PC-3 (cell line): Measurements from ENCODE around the gene VPS35. TPM values are rescaled to one million over a fixed set of nuclear protein-coding genes. Genes with fewer than 3 reads are reported as not detected.
"Not testable (repeated sequence)": the region's sequence is repeated elsewhere in the genome, so short reads cannot be mapped to it uniquely, and the experiment has no call there.

Experiments
- ATAC-seq: fragments of 200-7000 bp; cut with Tn5 transposase; 2 replicates; pipeline ENCODE4 v1.9.1; 2020; ENCODE audit warnings: mild to moderate bottlenecking, moderate library complexity
- BruUV-seq: library from RNA; stranded (reverse); fragments of 400-500 nt; replicated peaks from 2 replicates; lab custom pipeline; 2021; lab: Mats Ljungman, UMichigan
- CTCF ChIA-PET: fragments of 300-600 bp; sonication (Branson Sonifier 250); formaldehyde crosslinking; loops from one replicate; lab custom pipeline; 2022; ENCODE audit warnings: antibody characterized with exemption; lab: Charles Lee
- POLR2A ChIA-PET: fragments of 300-600 bp; sonication (Branson Sonifier 250); formaldehyde crosslinking; loops from one replicate; lab custom pipeline; 2022; ENCODE audit warnings: antibody characterized with exemption; ENCODE audit not compliant: unreplicated experiment; lab: Charles Lee
- DNase-seq: peaks from one replicate; pipeline ENCODE4 v3.0.0-alpha.2; 2015
- H2AFZ ChIP-seq: fragments of 300-600 bp; sonication (generic); 2 replicates; pipeline ENCODE4 v1.6.0; 2016; ENCODE audit warnings: antibody characterized with exemption, low read length
- H3F3A ChIP-seq: fragments of 300-600 bp; sonication (generic); one replicate; pipeline ENCODE4 v1.6.0; 2017; ENCODE audit warnings: antibody characterized with exemption, low read length, control low read depth, mild to moderate bottlenecking; ENCODE audit not compliant: unreplicated experiment
- H3K27ac ChIP-seq: fragments of 300-600 bp; sonication (generic); 2 replicates; pipeline ENCODE4 v1.5.1; 2016; ENCODE audit warnings: mild to moderate bottlenecking, low read length
- H3K27me3 ChIP-seq: fragments of 300-600 bp; sonication (generic); 2 replicates; pipeline ENCODE4 v1.6.1; 2016; ENCODE audit warnings: low read length, mixed read lengths
- H3K36me3 ChIP-seq: fragments of 300-600 bp; sonication (generic); 2 replicates; pipeline ENCODE4 v1.6.1; 2016; ENCODE audit warnings: low read depth, mixed run types, low read length, mixed read lengths
- H3K4me1 ChIP-seq: fragments of 300-600 bp; sonication (generic); 2 replicates; pipeline ENCODE4 v1.5.1; 2016; ENCODE audit warnings: low read length; ENCODE audit not compliant: insufficient read depth
- H3K4me2 ChIP-seq: fragments of 300-600 bp; sonication (generic); 2 replicates; pipeline ENCODE4 v1.6.0; 2016; ENCODE audit warnings: low read length
- H3K4me3 ChIP-seq: fragments of 300-600 bp; sonication (generic); 2 replicates; pipeline ENCODE4 v1.5.1; 2016; ENCODE audit warnings: mild to moderate bottlenecking, low read length, mixed read lengths
- H3K79me2 ChIP-seq: fragments of 300-600 bp; sonication (generic); 2 replicates; pipeline ENCODE4 v1.6.1; 2017; ENCODE audit warnings: low read length, mixed read lengths
- H3K9ac ChIP-seq: fragments of 300-600 bp; sonication (generic); 2 replicates; pipeline ENCODE4 v1.6.0; 2016; ENCODE audit warnings: mild to moderate bottlenecking, low read length
- H3K9me2 ChIP-seq: fragments of 300-600 bp; sonication (generic); replicated peaks from 2 replicates; pipeline ENCODE4 v1.6.1; 2016; ENCODE audit warnings: mixed run types, low read length, mixed read lengths
- H3K9me3 ChIP-seq: fragments of 300-600 bp; sonication (generic); 2 replicates; pipeline ENCODE4 v1.6.1; 2016; ENCODE audit warnings: low read length, mixed read lengths
- H4K20me1 ChIP-seq: fragments of 300-600 bp; sonication (generic); 2 replicates; pipeline ENCODE4 v1.6.1; 2016; ENCODE audit warnings: low read length, mixed read lengths
- CTCF ChIP-seq: fragments of 300-600 bp; sonication (generic); conservative IDR thresholded peaks from 2 replicates; pipeline ENCODE4 v1.5.1; 2017; ENCODE audit warnings: antibody characterized with exemption, low read depth, mild to moderate bottlenecking, low read length
- EZH2 ChIP-seq: fragments of 300-600 bp; sonication (generic); IDR thresholded peaks from one replicate; pipeline ENCODE4 v1.6.1; 2017; ENCODE audit warnings: antibody characterized with exemption, mild to moderate bottlenecking, low read length; ENCODE audit not compliant: unreplicated experiment
- EZH2phosphoT487 ChIP-seq: fragments of 300-600 bp; sonication (generic); IDR thresholded peaks from 2 replicates; pipeline ENCODE4 v1.6.1; 2018; ENCODE audit warnings: mild to moderate bottlenecking, antibody characterized with exemption, low read length, borderline replicate concordance
- intact Hi-C: fragments of 100-400 bp; cut with micrococcal nuclease; formaldehyde crosslinking; loops from 2 replicates; pipeline ENCODE4 v1.9.0; 2023
- total RNA-seq: library from RNA; depleted of rRNA; stranded (reverse); fragments of >200 nt; gene quantifications from 2 replicates; pipeline ENCODE4 v1.2.3, GENCODE V29; 2014

VPS35 gene
- total RNA-seq, 1 experiment from 2014 or later: 39.3 TPM

DNA sequence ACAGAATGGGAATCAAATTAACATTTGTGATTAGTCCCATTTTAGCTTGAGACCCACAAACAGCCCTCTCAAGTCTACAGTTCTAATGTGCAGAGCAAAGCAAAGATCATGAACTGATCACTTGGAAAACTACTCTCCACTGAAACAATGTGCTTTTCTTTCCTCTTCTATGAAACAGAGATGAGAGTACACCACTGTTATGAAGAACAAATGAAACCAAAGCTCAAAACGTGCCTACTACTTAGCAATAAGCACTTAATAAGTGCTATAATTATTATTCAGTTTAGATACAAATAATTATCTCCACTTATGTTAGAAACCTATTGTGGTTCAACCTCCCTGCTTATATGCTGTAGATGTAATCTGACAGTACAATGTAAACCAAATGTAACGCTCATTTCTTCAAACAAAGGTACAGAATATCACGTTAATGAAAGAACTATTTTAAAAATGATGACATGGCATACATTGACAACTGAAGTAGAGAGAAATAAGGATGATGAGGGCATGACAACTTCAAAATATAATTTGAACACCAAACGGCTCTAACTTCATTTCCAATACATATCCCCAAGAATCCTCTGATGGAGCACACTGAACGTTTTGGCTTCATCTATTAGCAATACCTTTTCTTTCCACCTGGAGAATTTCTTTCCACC lies 2.0 kb downstream of the VPS35 start:
- peaks cover 21% of the 10 kb centered on the region for H3K4me1 ChIP-seq
- ChIA-PET POLR2A (no interaction called here), CTCF (no interaction called here)
- H3K4me3 ChIP-seq: peak overlapping the region; percentile 95
- H3K79me2 ChIP-seq: peaks cover 92% of the 10 kb centered on the region
- H3K36me3 ChIP-seq: peaks cover 9% of the 10 kb centered on the region; the same call in 1 of the 2 replicates
- H3K9ac ChIP-seq: peak overlapping the region; percentile 89
- H3K9me2 ChIP-seq: no peaks in the 10 kb centered on the region
- H3K4me2 ChIP-seq: peak overlapping the region; percentile 94
- BruUV-seq: no TSS peak
- peaks cover 58% of the 10 kb centered on the region for H4K20me1 ChIP-seq
- H3K27me3 ChIP-seq: no peaks in the 10 kb centered on the region
- intact Hi-C loops: loop anchor here (5.0 kb wide), 1 partner anchor 115 kb away; no protein-coding TSS in a partner anchor
- H3F3A ChIP-seq: no peaks in the 10 kb centered on the region
- ATAC-seq: no peak
- TF ChIP-seq EZH2phosphoT487 (no peak), CTCF (no peak), EZH2 (no peak)
- no peak for DNase-seq
- no peak overlapping the region for H3K27ac ChIP-seq
- H2AFZ ChIP-seq: no peak overlapping the region
- no peaks in the 10 kb centered on the region for H3K9me3 ChIP-seq

- ATAC-seq, H3K9me2 ChIP-seq, H3F3A ChIP-seq, intact Hi-C loops, BruUV-seq, H3K4me2 ChIP-seq, H3K9ac ChIP-seq, H3K27ac ChIP-seq, CTCF ChIA-PET, H3K9me3 ChIP-seq, H3K4me1 ChIP-seq, DNase-seq, H2AFZ ChIP-seq, POLR2A ChIA-PET, H3K4me3 ChIP-seq, H3K27me3 ChIP-seq: not testable (repeated sequence)
- Histone ChIP-seq H3K79me2 (peaks cover 47% of the 10 kb centered on the region), H3K36me3 (peaks cover 16% of the 10 kb centered on the region; the same call in 1 of the 2 replicates), H4K20me1 (peaks cover 27% of the 10 kb centered on the region)
These were observed 7.1 kb downstream of the VPS35 start for GRCh38 chr16:46681867-46682266.

DNA sequence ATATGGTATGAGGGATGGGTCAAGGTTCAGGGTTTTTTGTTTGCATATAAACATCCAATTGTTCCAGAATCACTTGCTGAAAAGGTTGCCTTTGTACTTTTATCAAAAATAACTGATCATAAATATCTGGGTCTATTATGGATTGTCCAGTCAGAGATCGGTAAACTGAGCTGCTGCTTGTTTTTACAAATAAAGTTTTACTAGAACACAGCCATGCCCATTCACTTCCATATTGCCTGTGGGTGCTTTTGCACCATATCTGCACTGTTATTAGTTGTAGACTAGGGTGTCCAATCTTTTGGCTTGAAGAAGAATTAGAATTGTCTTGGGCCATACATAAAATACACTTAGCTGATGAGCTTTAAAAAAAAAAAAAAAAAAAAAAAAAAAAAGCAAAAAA lies 11.0 kb downstream of the VPS35 start:
- H3K4me3 ChIP-seq, DNase-seq, H3K9ac ChIP-seq, H3F3A ChIP-seq, H3K4me2 ChIP-seq, H2AFZ ChIP-seq, POLR2A ChIA-PET, H3K27ac ChIP-seq, H3K4me1 ChIP-seq, H4K20me1 ChIP-seq, ATAC-seq, H3K79me2 ChIP-seq, H3K27me3 ChIP-seq, H3K9me2 ChIP-seq, H3K9me3 ChIP-seq, BruUV-seq, intact Hi-C loops: not testable (repeated sequence)
- H3K36me3 ChIP-seq: peaks cover 19% of the 10 kb centered on the region; the same call in 1 of the 2 replicates
- CTCF ChIA-PET: interaction anchor here (0.6 kb wide), 1 partner anchor 9 kb away, joined by 7 read pairs; no protein-coding TSS in a partner anchor
